ENCODE measurements around the gene F9.

F9 gene

DNA sequence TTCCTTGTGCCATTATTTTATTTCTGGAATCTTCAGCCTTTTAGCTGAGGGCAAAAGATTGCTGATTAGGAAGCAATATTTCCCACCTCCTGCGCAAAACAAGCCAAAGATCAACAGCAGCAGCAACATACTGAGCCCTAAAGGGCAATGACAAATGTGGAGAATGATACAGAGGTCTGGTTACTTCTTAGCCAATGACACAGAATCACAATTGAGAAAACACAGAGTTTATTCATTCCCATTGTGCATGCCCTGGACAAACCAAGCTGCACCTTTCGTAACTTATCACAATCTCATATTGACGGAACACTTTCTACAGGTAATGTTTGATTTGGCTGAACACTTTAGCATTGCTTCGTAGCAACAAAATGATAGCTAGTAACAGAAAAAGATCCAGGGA lies 13.4 kb downstream of the F9 start:
- peaks cover 5% of the 10 kb centered on the region for H3K4me1 Mint-ChIP-seq
- no peak overlapping the region for H3K4me3 Mint-ChIP-seq

DNA sequence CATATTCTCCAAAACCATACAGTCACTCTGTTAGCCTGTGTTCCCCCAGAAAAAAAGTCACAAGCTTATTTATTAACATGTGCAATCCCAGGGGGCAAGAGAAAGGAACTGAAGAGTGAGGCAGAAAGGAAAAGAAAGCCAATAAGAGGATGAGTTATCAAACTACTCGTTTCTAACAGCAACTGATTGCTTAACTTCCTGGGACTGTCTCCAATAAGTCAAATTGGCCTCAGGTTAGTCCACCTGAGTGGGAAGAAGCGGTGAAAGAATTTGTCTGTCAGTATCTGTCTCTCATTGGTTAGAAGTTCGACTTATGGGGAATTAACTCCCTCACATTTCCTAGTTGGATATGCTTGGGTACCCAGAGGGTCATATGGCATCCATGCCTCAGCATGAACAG lies 14.1 kb downstream of the F9 start:
- H3K4me3 Mint-ChIP-seq = no peak overlapping the region
- no peaks in the 10 kb centered on the region for H3K9me3 Mint-ChIP-seq
- H3K27me3 Mint-ChIP-seq (ENCODE audit: low read depth) = no peaks in the 10 kb centered on the region
- no peak overlapping the region for H3K27ac Mint-ChIP-seq
- TF ChIP-seq, protein P1, sequence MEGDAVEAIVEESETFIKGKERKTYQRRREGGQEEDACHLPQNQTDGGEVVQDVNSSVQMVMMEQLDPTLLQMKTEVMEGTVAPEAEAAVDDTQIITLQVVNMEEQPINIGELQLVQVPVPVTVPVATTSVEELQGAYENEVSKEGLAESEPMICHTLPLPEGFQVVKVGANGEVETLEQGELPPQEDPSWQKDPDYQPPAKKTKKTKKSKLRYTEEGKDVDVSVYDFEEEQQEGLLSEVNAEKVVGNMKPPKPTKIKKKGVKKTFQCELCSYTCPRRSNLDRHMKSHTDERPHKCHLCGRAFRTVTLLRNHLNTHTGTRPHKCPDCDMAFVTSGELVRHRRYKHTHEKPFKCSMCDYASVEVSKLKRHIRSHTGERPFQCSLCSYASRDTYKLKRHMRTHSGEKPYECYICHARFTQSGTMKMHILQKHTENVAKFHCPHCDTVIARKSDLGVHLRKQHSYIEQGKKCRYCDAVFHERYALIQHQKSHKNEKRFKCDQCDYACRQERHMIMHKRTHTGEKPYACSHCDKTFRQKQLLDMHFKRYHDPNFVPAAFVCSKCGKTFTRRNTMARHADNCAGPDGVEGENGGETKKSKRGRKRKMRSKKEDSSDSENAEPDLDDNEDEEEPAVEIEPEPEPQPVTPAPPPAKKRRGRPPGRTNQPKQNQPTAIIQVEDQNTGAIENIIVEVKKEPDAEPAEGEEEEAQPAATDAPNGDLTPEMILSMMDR (IDR thresholded peaks at IDR 0.05; ENCODE audit: unreplicated experiment in 3 of 3) = no peak
- H3K36me3 Mint-ChIP-seq (ENCODE audit: low read depth) = no peaks in the 10 kb centered on the region
- H3K4me1 Mint-ChIP-seq = peaks cover 2% of the 10 kb centered on the region

More for the DNA sequence above, 13.4 kb downstream of the F9 start:
- Mint-ChIP-seq H3K27ac (no peak overlapping the region), H3K27me3 (ENCODE audit: low read depth) (no peaks in the 10 kb centered on the region), H3K36me3 (ENCODE audit: low read depth) (no peaks in the 10 kb centered on the region), H3K9me3 (no peaks in the 10 kb centered on the region)
- TF ChIP-seq, protein P1 (IDR thresholded peaks at IDR 0.05; ENCODE audit: unreplicated experiment in 3 of 3) = no peak

DNA sequence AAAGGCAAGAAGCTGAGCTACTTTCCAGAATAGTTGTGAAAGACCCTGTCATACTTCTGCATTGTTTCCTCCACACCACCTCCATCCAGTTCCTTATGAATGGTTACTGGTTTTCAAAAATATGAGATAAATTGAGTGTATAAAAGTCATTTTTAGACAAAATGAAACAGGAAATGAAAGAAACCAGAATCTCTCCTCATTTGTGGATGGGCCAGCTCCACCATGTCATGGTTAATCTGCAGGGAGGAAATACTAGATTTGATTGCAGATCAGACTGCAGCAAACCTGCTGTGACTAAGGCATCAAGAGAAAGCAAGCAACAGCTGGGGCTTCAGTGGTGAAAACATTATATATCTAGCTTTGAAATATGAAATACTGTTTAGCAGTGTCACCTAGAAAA lies 23.8 kb downstream of the F9 start:
- H3K36me3 Mint-ChIP-seq (ENCODE audit: low read depth) = no peaks in the 10 kb centered on the region
- peaks cover 4% of the 10 kb centered on the region for H3K27me3 Mint-ChIP-seq (ENCODE audit: low read depth)
- H3K27ac Mint-ChIP-seq = no peak overlapping the region
- no peaks in the 10 kb centered on the region for H3K4me1 Mint-ChIP-seq
- H3K9me3 Mint-ChIP-seq = no peaks in the 10 kb centered on the region
- H3K4me3 Mint-ChIP-seq = no peak overlapping the region
- TF ChIP-seq, protein P1 (IDR thresholded peaks at IDR 0.05; ENCODE audit: unreplicated experiment in 3 of 3) = no peak

DNA sequence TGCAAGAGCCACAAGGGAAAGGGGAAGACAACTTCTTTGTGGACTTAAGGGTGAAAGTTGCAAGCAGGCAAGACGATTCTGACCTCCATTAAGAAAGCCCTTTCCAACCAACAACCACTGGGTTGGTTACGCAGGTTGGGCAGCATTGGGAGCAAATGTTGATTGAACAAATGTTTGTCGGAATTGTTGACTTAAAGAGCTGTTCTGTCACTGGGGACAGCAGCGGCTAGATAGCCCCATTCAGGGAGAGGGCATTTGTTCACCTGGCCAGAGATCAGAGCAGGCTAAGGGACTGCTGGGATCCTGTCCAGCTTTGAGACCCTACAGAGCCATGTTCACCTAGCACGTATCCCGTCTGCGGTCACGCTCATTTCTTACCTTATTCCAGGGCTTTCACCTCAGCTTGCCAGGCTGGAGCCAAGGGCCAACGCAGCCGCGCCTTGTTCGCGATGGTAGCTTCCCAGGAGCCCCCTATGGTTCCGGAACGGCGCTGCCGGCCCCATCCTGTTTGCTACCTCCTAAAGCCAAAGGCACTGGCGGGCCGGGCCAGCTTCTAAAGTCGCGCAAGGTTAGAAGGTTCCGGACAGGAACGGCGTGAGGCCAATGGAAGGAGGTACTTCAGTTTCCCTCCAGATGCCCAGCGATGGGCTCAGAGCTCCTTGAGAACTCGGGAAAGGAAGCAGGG lies 24.6 kb downstream of the F9 start:
- Mint-ChIP-seq H3K27ac (no peak overlapping the region), H3K4me3 (no peak overlapping the region), H3K36me3 (ENCODE audit: low read depth) (no peaks in the 10 kb centered on the region), H3K4me1 (no peaks in the 10 kb centered on the region), H3K27me3 (ENCODE audit: low read depth) (peaks cover 4% of the 10 kb centered on the region), H3K9me3 (no peaks in the 10 kb centered on the region)
- TF ChIP-seq, protein P1 (IDR thresholded peaks at IDR 0.05; ENCODE audit: unreplicated experiment in 3 of 3) = no peak

DNA sequence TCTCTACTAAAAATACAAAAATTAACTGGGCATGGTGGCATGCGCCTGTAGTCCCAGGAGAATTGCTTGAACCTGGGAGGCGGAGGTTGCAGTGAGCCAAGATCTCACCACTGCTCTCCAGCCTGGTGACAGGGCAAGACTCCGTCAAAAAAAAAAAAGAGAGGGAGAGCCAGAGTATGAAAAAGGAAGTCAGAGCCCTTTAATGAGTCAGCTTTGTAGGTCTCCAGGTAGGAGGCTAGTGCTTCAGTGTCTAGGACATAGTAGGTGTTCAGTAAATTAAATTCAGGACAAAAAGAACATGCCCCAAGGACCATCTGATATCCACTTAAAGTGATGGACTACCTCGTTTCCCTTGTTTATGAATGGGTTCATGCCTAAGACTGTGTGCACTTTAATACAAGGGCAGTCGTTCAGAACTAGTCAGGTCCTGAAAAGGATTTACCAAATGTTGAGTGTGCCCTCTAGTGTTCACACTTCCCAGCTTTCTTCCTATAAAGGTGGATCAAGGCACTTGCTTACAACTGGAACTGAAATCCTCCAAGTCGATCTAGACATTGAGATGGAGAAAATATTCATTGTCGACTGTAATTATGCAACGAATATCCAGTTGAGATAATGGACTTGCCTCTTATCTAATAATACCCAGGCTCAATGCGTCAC lies 29.0 kb downstream of the F9 start:
- H3K27ac Mint-ChIP-seq = no peak overlapping the region
- H3K36me3 Mint-ChIP-seq (ENCODE audit: low read depth) = no peaks in the 10 kb centered on the region
- TF ChIP-seq, protein P1 (IDR thresholded peaks at IDR 0.05; ENCODE audit: unreplicated experiment in 3 of 3) = peak; percentile 47 to 66 (median 63)
- no peaks in the 10 kb centered on the region for H3K4me1 Mint-ChIP-seq
- no peaks in the 10 kb centered on the region for H3K9me3 Mint-ChIP-seq
- H3K4me3 Mint-ChIP-seq = no peak overlapping the region
- peaks cover 4% of the 10 kb centered on the region for H3K27me3 Mint-ChIP-seq (ENCODE audit: low read depth)

DNA sequence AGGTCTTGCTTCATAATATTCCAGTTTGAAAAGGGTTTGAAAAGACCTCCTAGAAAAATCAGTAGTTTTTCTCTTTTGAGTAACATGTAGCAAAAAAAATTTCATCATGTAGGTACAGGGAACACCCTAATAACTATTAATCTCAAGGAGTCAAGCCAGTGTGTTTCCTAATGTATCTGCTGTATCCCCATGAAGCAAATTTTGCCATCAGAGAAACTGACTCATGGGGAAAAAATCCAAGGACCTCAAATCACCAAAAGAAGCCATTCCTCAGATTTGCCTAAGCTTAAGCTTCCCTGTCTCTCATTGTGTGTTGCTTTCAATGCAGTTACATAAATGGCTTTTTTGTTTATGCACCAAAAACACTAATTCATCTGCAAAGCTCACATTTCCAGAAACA lies 29.7 kb downstream of the F9 start:
- Mint-ChIP-seq H3K4me3 (no peak overlapping the region), H3K27ac (no peak overlapping the region), H3K4me1 (no peaks in the 10 kb centered on the region), H3K9me3 (no peaks in the 10 kb centered on the region), H3K36me3 (ENCODE audit: low read depth) (no peaks in the 10 kb centered on the region), H3K27me3 (ENCODE audit: low read depth) (peaks cover 4% of the 10 kb centered on the region)
- TF ChIP-seq, protein P1 (IDR thresholded peaks at IDR 0.05; ENCODE audit: unreplicated experiment in 3 of 3) = no peak

Measured in nephron (organoid).